Coronary artery (tissue), 2 donors: ENCODE data around the gene PPL.

Source experiments
- DNase-seq: peaks from one replicate; pipeline ENCODE4 v3.0.0-alpha.2; 2017; ENCODE audit warnings: low spot score
- H3K27ac ChIP-seq, 2 donors: fragments of 200-600 bp; sonication (generic); one replicate each; pipeline ENCODE4 v1.5.1; 2016 to 2019
- H3K4me3 ChIP-seq: fragments of 200-600 bp; sonication (generic); 2 replicates; pipeline ENCODE4 v1.5.1; 2016; ENCODE audit warnings: mild to moderate bottlenecking, moderate library complexity
- CTCF ChIP-seq: fragments of 200-600 bp; sonication (generic); IDR thresholded peaks from one replicate; pipeline ENCODE4 v1.5.1; 2019; ENCODE audit warnings: antibody characterized with exemption

The PPL gene

DNA sequence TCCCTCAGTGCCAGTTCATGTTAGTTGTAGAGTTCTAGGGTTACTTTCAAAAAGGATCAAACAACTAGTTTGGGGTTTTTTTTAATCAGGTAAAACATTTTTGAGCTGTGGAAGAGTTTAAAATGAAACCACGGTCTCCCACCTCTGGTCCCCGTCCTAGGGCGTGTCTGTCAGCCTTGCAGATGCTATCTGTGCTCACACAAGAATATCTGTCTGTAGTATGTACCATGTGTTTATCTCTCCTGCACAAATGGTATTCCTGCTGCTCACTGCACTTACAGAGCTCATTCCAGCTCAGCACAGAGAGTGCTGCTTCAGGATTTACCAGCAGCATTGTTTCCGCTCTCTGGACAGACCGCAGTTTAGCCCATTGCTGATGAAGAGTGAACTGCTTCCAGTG, 50.8 kb downstream of the PPL start:
- H3K27ac ChIP-seq, result no peak overlapping the region
- DNase-seq, result no peak
- no peak overlapping the region for H3K4me3 ChIP-seq
- TF ChIP-seq CTCF, result no peak

DNA sequence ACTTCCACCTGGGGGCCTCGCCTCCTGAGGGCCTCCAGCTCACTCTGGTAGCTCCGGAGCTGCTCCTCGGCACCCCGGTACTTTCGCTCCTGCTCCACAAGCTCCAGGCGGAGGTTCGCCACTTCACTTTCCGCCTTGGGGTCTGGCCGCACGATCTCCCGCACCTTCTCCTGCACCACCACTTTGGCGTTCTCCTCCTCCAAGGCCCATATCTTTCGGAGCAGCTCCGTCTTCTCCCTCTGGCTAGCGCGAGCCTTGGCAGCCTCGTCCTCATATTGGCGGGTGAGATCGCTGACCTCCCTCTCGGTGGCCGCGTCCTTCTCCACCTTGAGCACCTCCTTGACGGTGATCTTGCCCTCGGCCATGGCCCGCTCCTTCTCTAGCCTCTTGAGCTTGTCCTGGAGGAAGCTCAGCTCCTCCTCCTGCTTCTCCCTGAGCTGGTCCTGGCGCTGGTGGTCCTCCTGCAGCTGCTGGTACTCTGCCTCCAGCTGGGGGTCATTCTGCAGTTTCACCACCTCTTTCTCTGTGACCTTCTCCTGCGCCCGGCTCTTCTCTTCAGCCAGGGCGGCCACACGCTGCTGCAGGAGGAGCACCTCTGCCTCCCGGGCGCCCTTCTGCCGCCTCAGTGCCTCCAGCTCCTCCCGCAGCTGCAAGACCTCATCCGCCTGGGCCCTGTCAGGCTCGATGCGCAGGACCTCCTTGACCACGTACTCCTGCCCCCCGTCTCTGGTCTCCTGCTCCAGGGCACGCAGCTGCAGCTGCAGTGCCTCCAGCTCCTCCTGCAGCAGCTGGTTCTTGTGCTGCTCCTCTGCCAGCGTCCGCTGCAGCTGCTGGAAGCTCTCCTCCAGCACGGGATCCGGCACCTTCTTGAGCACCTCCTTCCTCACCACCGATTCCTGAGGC, 51.7 kb downstream of the PPL start:
- no peak overlapping the region for H3K27ac ChIP-seq
- TF ChIP-seq CTCF, result no peak
- no peak overlapping the region for H3K4me3 ChIP-seq
- no peak for DNase-seq

DNA sequence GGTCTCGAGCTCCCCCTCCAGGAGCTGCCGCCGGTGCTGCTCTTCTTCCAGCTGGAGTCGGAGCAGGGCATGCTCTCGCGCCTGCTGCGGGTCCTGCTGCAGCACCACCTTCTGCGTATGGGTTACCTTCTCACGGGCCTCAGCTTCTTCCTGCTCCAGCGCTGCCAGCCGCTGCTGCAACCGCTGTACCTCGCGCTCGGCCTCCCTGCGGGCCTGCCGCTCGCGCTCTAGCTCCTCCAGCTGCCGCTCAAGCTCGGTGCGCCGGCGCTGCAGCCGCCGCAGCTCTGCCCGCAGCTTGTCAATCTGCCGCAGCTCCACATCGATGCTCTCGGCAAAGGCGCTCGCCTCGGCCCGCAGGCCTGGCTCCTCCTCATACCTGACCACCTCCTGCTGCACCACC, 52.7 kb downstream of the PPL start:
- no peak for DNase-seq
- no peak for TF ChIP-seq CTCF
- no peak overlapping the region for H3K4me3 ChIP-seq
- no peak overlapping the region for H3K27ac ChIP-seq

GRCh38 chr16:4883501-4883900, 53.4 kb downstream of the PPL start:
- Histone ChIP-seq H3K4me3 (no peak overlapping the region), H3K27ac (no peak overlapping the region)
- DNase-seq, result no peak
- no peak for TF ChIP-seq CTCF

DNA sequence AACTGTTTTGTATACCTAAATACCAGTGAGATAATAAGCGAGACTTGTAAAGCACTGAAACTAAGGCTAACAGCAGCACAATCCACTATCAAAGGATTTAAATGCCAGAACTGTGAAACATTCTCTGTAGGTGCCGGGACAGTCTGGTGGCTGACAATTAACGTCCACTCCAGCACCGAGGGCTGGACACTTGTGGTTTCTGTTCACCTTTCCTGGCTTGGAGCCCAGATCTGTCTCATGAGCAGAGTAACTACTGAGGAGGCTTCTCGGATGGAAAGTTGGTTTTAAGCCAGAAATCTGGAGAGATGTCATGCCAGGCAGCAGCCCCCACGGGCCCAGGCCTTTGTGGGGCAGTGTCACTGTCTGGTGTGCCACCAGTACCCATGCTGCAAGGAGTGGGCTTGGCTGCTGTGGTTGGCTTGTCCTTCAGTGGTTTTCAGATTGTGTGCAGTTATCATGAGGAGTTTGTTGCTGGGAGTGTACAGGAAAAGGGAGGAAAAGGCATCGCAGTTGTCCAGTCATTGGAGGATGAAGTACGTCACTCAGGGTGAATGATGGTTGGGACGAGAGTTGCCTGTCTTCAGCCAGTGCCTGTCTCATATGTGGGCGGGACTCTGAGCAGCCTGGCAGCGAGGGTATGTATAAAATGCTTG, 54.2 kb downstream of the PPL start:
- DNase-seq, result no peak
- no peak for TF ChIP-seq CTCF
- Histone ChIP-seq H3K4me3 (no peak overlapping the region), H3K27ac (no peak overlapping the region)

- no peak for TF ChIP-seq CTCF
- no peak overlapping the region for H3K27ac ChIP-seq
- no peak overlapping the region for H3K4me3 ChIP-seq
- DNase-seq, result no peak
These were observed 54.8 kb downstream of the PPL start for GRCh38 chr16:4882000-4882632.
